ENCODE measurements around the gene MGMT.

The MGMT gene

DNA sequence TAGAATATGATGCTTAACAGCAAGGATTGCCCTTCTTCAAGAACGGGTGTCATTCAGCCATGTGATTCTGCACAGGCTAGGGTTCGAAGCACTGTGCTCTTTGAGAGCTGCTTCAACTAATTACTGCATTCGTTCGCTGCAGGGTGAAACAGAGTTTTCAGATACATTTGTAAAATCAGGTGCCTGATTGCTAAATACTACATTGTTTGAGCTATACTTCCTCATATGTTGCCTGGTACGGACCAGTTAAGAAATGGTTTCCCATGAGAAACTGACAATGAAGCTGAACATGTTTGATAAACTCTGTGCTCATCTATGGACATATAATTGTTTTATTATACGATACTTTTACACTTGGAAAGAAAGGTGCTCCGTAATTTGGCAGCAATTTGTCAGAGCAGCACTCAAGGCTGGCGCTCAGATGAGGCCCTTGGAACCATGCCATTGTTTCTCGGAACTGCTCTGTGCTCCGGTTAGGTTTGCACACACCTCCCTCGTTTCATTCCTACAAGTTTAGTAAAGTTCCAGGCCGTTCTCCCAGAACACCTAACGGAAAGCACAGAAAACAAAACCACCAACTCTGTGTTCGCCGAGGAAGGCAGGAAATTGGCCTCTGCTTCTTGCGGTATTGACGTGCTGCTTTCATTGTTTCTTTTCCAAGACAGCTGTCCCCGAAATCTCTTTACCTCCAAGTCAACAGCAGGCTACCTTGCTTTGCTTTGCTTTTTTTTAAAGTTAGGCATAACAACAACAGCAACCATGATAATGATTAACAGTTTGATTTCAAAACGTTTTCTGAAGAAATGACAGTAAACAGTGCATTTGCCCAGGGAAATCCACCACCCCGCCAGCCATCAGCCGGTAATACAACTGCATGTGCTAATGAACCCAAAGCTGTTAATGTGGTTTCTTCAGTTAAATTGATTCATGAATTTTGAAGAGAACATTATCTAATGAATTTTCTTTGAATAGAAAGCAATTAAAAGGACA, 290.2 kb downstream of the MGMT start:
- H3K4me3 ChIP-seq (replicated peaks; ENCODE audit: low read depth, low read length) = no peak overlapping the region
- no peak for DNase-seq (ENCODE audit: extremely low read depth, low read depth)
- TF ChIP-seq CTCF (IDR thresholded peaks at IDR 0.05; ENCODE audit: low read depth, low read length, missing control alignments) = no peak

DNA sequence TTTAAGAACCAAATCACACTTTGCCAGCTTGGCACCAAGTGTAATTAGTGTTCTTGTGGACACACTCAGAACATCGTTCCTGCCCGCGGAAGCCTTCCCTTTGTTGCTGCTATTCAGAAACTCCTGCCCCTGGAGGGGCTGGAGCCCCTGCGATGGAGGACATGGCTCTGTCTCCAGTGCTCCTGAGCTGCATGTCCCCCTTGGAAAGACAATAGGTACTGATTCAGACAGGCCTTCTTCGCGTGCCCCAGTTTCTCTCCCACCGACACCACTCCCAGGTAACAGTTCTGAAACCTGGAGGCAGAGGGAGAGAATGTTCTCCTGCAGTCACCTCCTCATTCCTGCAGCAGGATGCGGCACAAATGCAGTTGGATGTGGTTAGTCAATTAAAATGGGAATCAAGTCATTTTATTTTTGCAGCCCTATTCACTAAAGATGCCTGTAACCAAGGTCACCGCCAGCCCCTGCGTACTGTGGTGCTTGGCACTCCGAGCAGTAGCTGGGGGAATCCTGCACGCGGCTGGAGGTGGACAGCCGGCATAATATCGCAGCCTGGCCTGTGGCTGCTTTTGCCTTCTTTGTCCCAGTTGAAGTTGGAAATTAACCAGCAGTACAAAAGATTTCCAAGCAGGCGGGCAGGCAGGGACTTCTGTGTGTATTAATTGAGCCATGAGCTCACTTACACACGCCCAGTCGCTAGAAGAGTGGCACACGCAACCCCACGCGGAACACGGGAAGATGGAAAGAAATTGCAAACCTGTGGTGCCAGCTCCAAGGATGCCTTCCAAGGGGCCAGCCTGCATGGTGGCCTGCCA, 291.4 kb downstream of the MGMT start:
- no peak overlapping the region for H3K4me3 ChIP-seq (replicated peaks; ENCODE audit: low read depth, low read length)
- TF ChIP-seq CTCF (IDR thresholded peaks at IDR 0.05; ENCODE audit: low read depth, low read length, missing control alignments) = no peak
- DNase-seq (ENCODE audit: extremely low read depth, low read depth) = no peak

GRCh38 chr10:129759214-129760002, 292.4 kb downstream of the MGMT start:
- no peak overlapping the region for H3K4me3 ChIP-seq (replicated peaks; ENCODE audit: low read depth, low read length)
- DNase-seq (ENCODE audit: extremely low read depth, low read depth) = no peak
- no peak for TF ChIP-seq CTCF (IDR thresholded peaks at IDR 0.05; ENCODE audit: low read depth, low read length, missing control alignments)

DNA sequence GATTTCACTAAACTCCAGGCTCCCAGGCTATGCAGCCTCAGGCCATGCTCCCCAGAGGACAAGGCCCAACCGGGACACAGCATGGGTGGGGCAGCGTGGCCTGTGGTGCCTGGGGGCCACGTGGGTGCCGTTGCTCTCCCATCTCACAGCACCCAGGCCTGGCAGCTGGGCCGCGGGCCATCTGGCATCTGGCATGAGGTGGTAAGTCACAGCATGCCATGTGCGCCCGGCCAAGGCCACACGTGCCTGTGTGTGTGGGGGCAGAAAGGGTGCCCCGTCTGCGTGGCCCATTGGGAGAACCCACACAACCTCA, 292.9 kb downstream of the MGMT start:
- no peak for TF ChIP-seq CTCF (IDR thresholded peaks at IDR 0.05; ENCODE audit: low read depth, low read length, missing control alignments)
- no peak overlapping the region for H3K4me3 ChIP-seq (replicated peaks; ENCODE audit: low read depth, low read length)
- DNase-seq (ENCODE audit: extremely low read depth, low read depth) = no peak

- no peak overlapping the region for H3K4me3 ChIP-seq (replicated peaks; ENCODE audit: low read depth, low read length)
- no peak for TF ChIP-seq CTCF (IDR thresholded peaks at IDR 0.05; ENCODE audit: low read depth, low read length, missing control alignments)
- DNase-seq (ENCODE audit: extremely low read depth, low read depth) = no peak
These were observed 293.4 kb downstream of the MGMT start for GRCh38 chr10:129760416-129760815.

GRCh38 chr10:129761197-129761972, 294.3 kb downstream of the MGMT start:
- DNase-seq (ENCODE audit: extremely low read depth, low read depth) = no peak
- H3K4me3 ChIP-seq (replicated peaks; ENCODE audit: low read depth, low read length) = no peak overlapping the region
- TF ChIP-seq CTCF (IDR thresholded peaks at IDR 0.05; ENCODE audit: low read depth, low read length, missing control alignments) = no peak

Data from HFF-Myc (cell line).